Measurements from ENCODE around the gene VPS13C. TPM values are rescaled to one million over a fixed set of nuclear protein-coding genes. Genes with fewer than 3 reads are reported as not detected.

VPS13C gene
- polyA plus RNA-seq, 1 experiment, result 6.0 TPM

- H3K36me3 ChIP-seq (ENCODE audit: control insufficient read depth, insufficient read depth, low read length), result no peaks in the 10 kb centered on the region
- no peak for TF ChIP-seq CTCF (IDR thresholded peaks at IDR 0.05; ENCODE audit: insufficient read depth, low read depth, low read length)
- no peaks in the 10 kb centered on the region; the same call in 1 of the 2 replicates for H3K27me3 ChIP-seq (ENCODE audit: control insufficient read depth, insufficient read depth, low read length)
- DNase-seq (ENCODE audit: low read depth), result no peak
- no peak overlapping the region for H3K4me3 ChIP-seq (ENCODE audit: low read depth, low read length)
- ChIA-PET CTCF (interaction anchor here (1.0 to 2.6 kb wide), 5 partner anchors 11 to 220 kb away, joined by 3 to 11 read pairs (median 4); no protein-coding TSS in a partner anchor), POLR2A (no interaction called here)
Observed at GRCh38 chr15:62087671-62088352, 27.6 kb upstream of the VPS13C start.

GRCh38 chr15:62085740-62086139 lies 25.5 kb upstream of the VPS13C start:
- ChIA-PET CTCF (interaction anchor here (2.6 kb wide), 1 partner anchor 14 kb away, joined by 11 read pairs; no protein-coding TSS in a partner anchor), POLR2A (no interaction called here)
- Histone ChIP-seq H3K4me3 (ENCODE audit: low read depth, low read length) (no peak overlapping the region), H3K36me3 (ENCODE audit: control insufficient read depth, insufficient read depth, low read length) (no peaks in the 10 kb centered on the region), H3K27me3 (ENCODE audit: control insufficient read depth, insufficient read depth, low read length) (peaks cover 1% of the 10 kb centered on the region; the same call in 1 of the 2 replicates)
- TF ChIP-seq CTCF (IDR thresholded peaks at IDR 0.05; ENCODE audit: insufficient read depth, low read depth, low read length), result no peak
- DNase-seq (ENCODE audit: low read depth), result no peak

GRCh38 chr15:62083194-62084154 lies 23.2 kb upstream of the VPS13C start:
- no peaks in the 10 kb centered on the region for H3K36me3 ChIP-seq (ENCODE audit: control insufficient read depth, insufficient read depth, low read length)
- no peak overlapping the region for H3K4me3 ChIP-seq (ENCODE audit: low read depth, low read length)
- ChIA-PET CTCF (interaction anchor here (0.6 to 1.3 kb wide), 2 partner anchors 12 to 1685 kb away, joined by 3 to 5 read pairs; no protein-coding TSS in a partner anchor), POLR2A (no interaction called here)
- TF ChIP-seq CTCF (IDR thresholded peaks at IDR 0.05; ENCODE audit: insufficient read depth, low read depth, low read length), result no peak
- DNase-seq (ENCODE audit: low read depth), result no peak
- H3K27me3 ChIP-seq (ENCODE audit: control insufficient read depth, insufficient read depth, low read length), result peaks cover 1% of the 10 kb centered on the region

GRCh38 chr15:62079594-62079993 lies 19.3 kb upstream of the VPS13C start:
- POLR2A ChIA-PET, result no interaction called here
- no peak for DNase-seq (ENCODE audit: low read depth)
- Histone ChIP-seq H3K4me3 (ENCODE audit: low read depth, low read length) (no peak overlapping the region), H3K27me3 (ENCODE audit: control insufficient read depth, insufficient read depth, low read length) (peaks cover 1% of the 10 kb centered on the region), H3K36me3 (ENCODE audit: control insufficient read depth, insufficient read depth, low read length) (no peaks in the 10 kb centered on the region)
- no peak for TF ChIP-seq CTCF (IDR thresholded peaks at IDR 0.05; ENCODE audit: insufficient read depth, low read depth, low read length)
- CTCF ChIA-PET, result interaction anchor here (0.9 kb wide), 1 partner anchor 8 kb away, joined by 3 read pairs; no protein-coding TSS in a partner anchor

Measured in BJ (cell line).